OCI-LY3 (cell line): ENCODE measurements around the gene EPHB3.

Experiments used
- EZH2phosphoT487 ChIP-seq: fragments of 200-600 bp; shearing (Covaris generic); IDR thresholded peaks from 2 replicates; pipeline ENCODE4 v1.6.1; 2018; ENCODE audit warnings: antibody characterized with exemption, mixed run types, low read depth
- TF ChIP-seq, protein P1 (sequence below): fragments of 200-600, 300-600 bp; sonication (generic); IDR thresholded peaks from 2 replicates; pipeline ENCODE4 v1.5.1; 2014; ENCODE audit warnings: antibody characterized with exemption, low read length, low read depth

DNA sequence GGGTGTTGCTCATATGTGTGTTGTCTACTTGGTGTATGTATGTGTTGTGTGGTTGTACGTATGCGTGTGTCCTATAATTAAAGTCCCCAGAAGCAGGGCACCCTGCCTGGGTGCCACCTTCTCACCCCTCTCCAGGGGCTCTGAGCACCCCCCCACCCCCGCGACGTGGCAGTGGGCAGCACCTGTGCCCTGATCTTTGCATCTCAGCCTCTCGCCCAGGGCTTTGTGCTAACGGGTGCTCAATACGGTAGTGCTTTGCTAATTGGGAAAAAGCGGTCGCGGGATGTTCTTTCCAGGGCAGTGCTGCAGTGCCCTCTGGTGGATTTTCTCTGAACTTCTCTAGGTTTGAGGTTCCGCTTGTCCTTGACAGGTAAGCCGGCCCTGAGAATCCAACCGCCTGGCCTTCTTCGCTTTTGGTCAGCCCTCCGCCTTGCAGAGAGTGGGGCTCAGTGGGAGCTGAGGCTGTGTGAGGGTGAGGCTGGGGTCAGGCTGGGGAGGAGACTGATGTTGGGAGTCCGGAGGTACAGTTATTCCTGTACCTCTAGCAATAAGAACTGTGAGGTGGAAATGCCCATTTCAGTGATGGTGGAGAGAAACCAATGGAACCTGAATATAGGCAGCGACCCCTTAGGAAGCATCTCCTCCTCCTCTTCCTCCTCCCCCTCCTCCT lies 17.6 kb upstream of the EPHB3 start:
- TF ChIP-seq, protein P1, sequence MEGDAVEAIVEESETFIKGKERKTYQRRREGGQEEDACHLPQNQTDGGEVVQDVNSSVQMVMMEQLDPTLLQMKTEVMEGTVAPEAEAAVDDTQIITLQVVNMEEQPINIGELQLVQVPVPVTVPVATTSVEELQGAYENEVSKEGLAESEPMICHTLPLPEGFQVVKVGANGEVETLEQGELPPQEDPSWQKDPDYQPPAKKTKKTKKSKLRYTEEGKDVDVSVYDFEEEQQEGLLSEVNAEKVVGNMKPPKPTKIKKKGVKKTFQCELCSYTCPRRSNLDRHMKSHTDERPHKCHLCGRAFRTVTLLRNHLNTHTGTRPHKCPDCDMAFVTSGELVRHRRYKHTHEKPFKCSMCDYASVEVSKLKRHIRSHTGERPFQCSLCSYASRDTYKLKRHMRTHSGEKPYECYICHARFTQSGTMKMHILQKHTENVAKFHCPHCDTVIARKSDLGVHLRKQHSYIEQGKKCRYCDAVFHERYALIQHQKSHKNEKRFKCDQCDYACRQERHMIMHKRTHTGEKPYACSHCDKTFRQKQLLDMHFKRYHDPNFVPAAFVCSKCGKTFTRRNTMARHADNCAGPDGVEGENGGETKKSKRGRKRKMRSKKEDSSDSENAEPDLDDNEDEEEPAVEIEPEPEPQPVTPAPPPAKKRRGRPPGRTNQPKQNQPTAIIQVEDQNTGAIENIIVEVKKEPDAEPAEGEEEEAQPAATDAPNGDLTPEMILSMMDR, result peak; percentile 79
- no peak for TF ChIP-seq EZH2phosphoT487
